H9 (cell line): ENCODE results near the gene AHSP. TPM values are rescaled to one million over a fixed set of nuclear protein-coding genes. Genes with fewer than 3 reads are reported as not detected.
A peak's percentile ranks its signal among the peaks of the same experiment; 100 is the strongest.

Source experiments
- DNase-seq: peaks from one replicate; pipeline ENCODE4 v3.0.0-alpha.2; 2017
- H2AFZ ChIP-seq: one replicate; pipeline ENCODE4 v1.6.1; 2013; ENCODE audit warnings: mild to moderate bottlenecking, low read length, control low read depth, moderate library complexity
- H2AK5ac ChIP-seq: 2 replicates; pipeline ENCODE4 v1.6.1; 2013; ENCODE audit warnings: low read length, control low read depth, mixed read lengths; ENCODE audit not compliant: insufficient read length
- H2BK120ac ChIP-seq: one replicate; pipeline ENCODE4 v1.6.1; 2013; ENCODE audit warnings: low read depth, mild to moderate bottlenecking, low read length, control low read depth, inconsistent platforms; ENCODE audit not compliant: poor library complexity, severe bottlenecking
- H2BK12ac ChIP-seq: 2 replicates; pipeline ENCODE4 v1.6.1; 2013; ENCODE audit warnings: low read length, control low read depth, mixed read lengths, low read depth; ENCODE audit not compliant: insufficient read length
- H2BK15ac ChIP-seq: 2 replicates; pipeline ENCODE4 v1.6.1; 2013; ENCODE audit warnings: low read depth, low read length, control low read depth
- H2BK20ac ChIP-seq: one replicate; pipeline ENCODE4 v1.6.1; 2013; ENCODE audit warnings: low read depth, mild to moderate bottlenecking, low read length, control low read depth, inconsistent platforms; ENCODE audit not compliant: poor library complexity, severe bottlenecking
- H2BK5ac ChIP-seq: 2 replicates; pipeline ENCODE4 v1.6.1; 2013; ENCODE audit warnings: low read length, control low read depth, mixed read lengths; ENCODE audit not compliant: insufficient read length
- H3K14ac ChIP-seq: 2 replicates; pipeline ENCODE4 v1.6.1; 2013; ENCODE audit warnings: low read length, control low read depth; ENCODE audit not compliant: insufficient read depth
- H3K18ac ChIP-seq: 2 replicates; pipeline ENCODE4 v1.6.1; 2013; ENCODE audit warnings: low read depth, mild to moderate bottlenecking, mixed read lengths, low read length, control low read depth; ENCODE audit not compliant: insufficient read length
- H3K23ac ChIP-seq: 2 replicates; pipeline ENCODE4 v1.6.1; 2013; ENCODE audit warnings: low read length, control low read depth, mixed read lengths, low read depth; ENCODE audit not compliant: insufficient read length
- H3K23me2 ChIP-seq: 2 replicates; pipeline ENCODE4 v1.6.1; 2013; ENCODE audit warnings: low read depth, mild to moderate bottlenecking, mixed read lengths, low read length, control low read depth; ENCODE audit not compliant: insufficient read length, poor library complexity, severe bottlenecking
- H3K27ac ChIP-seq: 2 replicates; pipeline ENCODE4 v1.5.1; 2013; ENCODE audit warnings: low read length, control low read depth, mixed read lengths, low read depth; ENCODE audit not compliant: insufficient read length
- H3K27me3 ChIP-seq: 2 replicates; pipeline ENCODE4 v1.6.1; 2013; ENCODE audit warnings: low read length, control low read depth, inconsistent platforms; ENCODE audit not compliant: insufficient read depth
- H3K4ac ChIP-seq: 2 replicates; pipeline ENCODE4 v1.6.1; 2013; ENCODE audit warnings: low read depth, mild to moderate bottlenecking, control low read depth, inconsistent platforms, low read length, moderate library complexity
- H3K4me1 ChIP-seq: 2 replicates; pipeline ENCODE4 v1.6.1; 2013; ENCODE audit warnings: low read length, control low read depth, inconsistent platforms; ENCODE audit not compliant: insufficient read depth
- H3K4me2 ChIP-seq: 2 replicates; pipeline ENCODE4 v1.6.1; 2013; ENCODE audit warnings: low read length, control low read depth, mixed read lengths; ENCODE audit not compliant: insufficient read length, insufficient read depth
- H3K56ac ChIP-seq: 2 replicates; pipeline ENCODE4 v1.6.1; 2013; ENCODE audit warnings: low read depth, mild to moderate bottlenecking, mixed read lengths, low read length, control low read depth; ENCODE audit not compliant: insufficient read length
- H3K79me1 ChIP-seq: 2 replicates; pipeline ENCODE4 v1.6.1; 2013; ENCODE audit warnings: low read depth, mild to moderate bottlenecking, moderate library complexity, low read length, control low read depth, inconsistent platforms; ENCODE audit not compliant: insufficient read depth, poor library complexity, severe bottlenecking
- H3K79me2 ChIP-seq: 2 replicates; pipeline ENCODE4 v1.6.1; 2013; ENCODE audit warnings: low read length, control low read depth, inconsistent platforms; ENCODE audit not compliant: insufficient read depth
- H3K9ac ChIP-seq: 2 replicates; pipeline ENCODE4 v1.6.1; 2013; ENCODE audit warnings: low read length, control low read depth, mixed read lengths; ENCODE audit not compliant: insufficient read length; ENCODE audit errors: extremely low read depth
- H3K9me3 ChIP-seq: one replicate; pipeline ENCODE4 v1.6.1; 2013; ENCODE audit warnings: low read depth, low read length, inconsistent platforms; ENCODE audit not compliant: control insufficient read depth
- H3T11ph ChIP-seq: one replicate; pipeline ENCODE4 v1.6.1; 2013; ENCODE audit warnings: mild to moderate bottlenecking, low read length, control low read depth, inconsistent platforms
- H4K20me1 ChIP-seq: one replicate; pipeline ENCODE4 v1.6.1; 2013; ENCODE audit not compliant: control insufficient read depth, insufficient read length, insufficient read depth
- H4K5ac ChIP-seq: 2 replicates; pipeline ENCODE4 v1.6.1; 2013; ENCODE audit warnings: low read depth, mild to moderate bottlenecking, mixed read lengths, low read length, control low read depth; ENCODE audit not compliant: insufficient read length
- H4K8ac ChIP-seq: replicated peaks from 2 replicates; pipeline ENCODE4 v1.6.1; 2013; ENCODE audit warnings: low read length, control low read depth, mixed read lengths, low read depth; ENCODE audit not compliant: insufficient read length
- H4K91ac ChIP-seq: 2 replicates; pipeline ENCODE4 v1.6.1; 2013; ENCODE audit warnings: low read depth, mild to moderate bottlenecking, moderate library complexity, mixed read lengths, low read length, control low read depth; ENCODE audit not compliant: insufficient read length
- H3K27ac Mint-ChIP-seq, 3 experiments: 2 replicates in 2 of 3; 3 replicates in 1 of 3; pipeline ENCODE4 v1.8.0; 2020 to 2021; ENCODE audit warnings: mixed read lengths in 3 of 3, mild to moderate bottlenecking in 1 of 3, moderate library complexity in 1 of 3
- H3K27me3 Mint-ChIP-seq: 2 replicates; pipeline ENCODE4 v1.8.0; 2021; ENCODE audit warnings: low read depth, mild to moderate bottlenecking, moderate library complexity, mixed read lengths
- H3K36me3 Mint-ChIP-seq, 3 experiments: 2 replicates in 2 of 3; 3 replicates in 1 of 3; pipeline ENCODE4 v1.8.0; 2020 to 2021; ENCODE audit warnings: low read depth in 3 of 3, mixed read lengths in 3 of 3; ENCODE audit not compliant: insufficient read depth in 1 of 3
- H3K4me1 Mint-ChIP-seq, 2 experiments: 2 replicates each; pipeline ENCODE4 v1.8.0; 2020; ENCODE audit warnings: mixed read lengths in 2 of 2
- H3K4me3 Mint-ChIP-seq, 2 experiments: 2 replicates in 1 of 2; 3 replicates in 1 of 2; pipeline ENCODE4 v1.8.0; 2020 to 2021; ENCODE audit warnings: mild to moderate bottlenecking in 2 of 2, mixed read lengths in 2 of 2, moderate library complexity in 1 of 2
- H3K9me3 Mint-ChIP-seq, 2 experiments: 2 replicates in 1 of 2; 3 replicates in 1 of 2; pipeline ENCODE4 v1.8.0; 2020; ENCODE audit warnings: mild to moderate bottlenecking in 2 of 2, mixed read lengths in 2 of 2, moderate library complexity in 1 of 2
- WGBS: extraction: QIAGEN DNeasy Blood & Tissue Kit; methylation state at CpG from one replicate; pipeline ENCODE4 v1.1.7; 2013; ENCODE audit warnings: missing lambda C conversion rate, low lambda C conversion rate, mixed read lengths; ENCODE audit not compliant: insufficient read length; ENCODE audit errors: extremely low coverage; 5-methylcytosine and 5-hydroxymethylcytosine counted together
- total RNA-seq: library from RNA; stranded (reverse); gene quantifications from 2 replicates; pipeline ENCODE4 v1.2.1, GENCODE V29; 2021
- TF ChIP-seq, protein P1 (sequence below): fragments of 200-600 bp; sonication (generic); conservative IDR thresholded peaks from 3 replicates; pipeline ENCODE4 v1.8.0; 2021; ENCODE audit warnings: antibody characterized with exemption, mild to moderate bottlenecking

The AHSP gene
- total RNA-seq, 1 experiment from 2014 or later = not detected

DNA sequence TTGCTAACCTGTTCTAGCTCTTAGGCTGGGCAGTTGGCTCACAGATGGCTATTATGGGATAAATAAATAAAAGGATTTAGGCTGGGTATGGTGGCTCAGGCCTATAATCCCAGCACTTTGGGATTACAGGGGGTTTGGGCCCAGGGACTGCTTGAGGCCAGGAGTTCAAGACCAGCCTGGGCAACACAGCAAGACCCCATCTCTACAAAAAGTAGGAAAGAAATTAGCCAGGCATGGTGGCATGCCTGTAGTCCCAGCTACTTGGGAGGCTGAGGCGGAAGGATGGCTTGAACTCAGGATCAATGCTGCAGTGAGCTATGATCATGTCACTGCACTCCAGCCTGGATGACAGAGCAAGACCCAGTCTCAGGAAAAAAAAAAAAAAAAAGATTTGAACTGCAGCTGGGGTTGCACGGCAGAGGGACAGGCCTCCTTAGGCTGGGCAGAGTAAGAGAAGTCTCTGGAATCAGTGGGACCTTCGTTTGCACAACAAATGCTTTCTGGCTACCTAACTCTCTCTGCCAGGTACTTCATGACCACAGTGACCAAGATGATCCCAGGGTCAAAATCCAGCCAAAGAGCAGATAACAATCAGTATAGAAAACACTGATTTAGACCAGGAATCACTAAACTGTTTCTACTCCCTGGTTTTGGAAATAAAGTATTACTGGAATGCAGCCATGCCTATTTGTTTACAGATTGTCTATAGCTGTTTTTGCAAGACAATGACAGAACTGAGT, 26.3 kb upstream of the AHSP start:
- Histone ChIP-seq H3K23ac (no peak overlapping the region), H2BK15ac (no peak overlapping the region), H2AK5ac (no peak overlapping the region), H4K20me1 (no peaks in the 10 kb centered on the region), H3K14ac (no peak overlapping the region), H3K4me2 (peak overlapping the region; percentile 3), H3K79me2 (no peaks in the 10 kb centered on the region), H3T11ph (no peak overlapping the region), H4K8ac (no peak overlapping the region), H4K5ac (no peak overlapping the region), H3K4me1 (peaks cover 6% of the 10 kb centered on the region; the same call in 1 of the 2 replicates), H3K27ac (no peak overlapping the region), H2BK20ac (no peak overlapping the region), H3K79me1 (no peaks in the 10 kb centered on the region), H3K23me2 (no peaks in the 10 kb centered on the region), H3K4ac (no peak overlapping the region), H3K9ac (no peak overlapping the region), H3K9me3 (no peaks in the 10 kb centered on the region), H4K91ac (no peak overlapping the region), H2BK120ac (no peak overlapping the region), H3K27me3 (no peaks in the 10 kb centered on the region), H2AFZ (no peak overlapping the region), H3K18ac (no peak overlapping the region), H2BK12ac (no peak overlapping the region), H3K56ac (no peak overlapping the region), H2BK5ac (no peak overlapping the region)
- H3K27me3 Mint-ChIP-seq = no peaks in the 10 kb centered on the region
- WGBS = no CpG with 5 or more reads among the region's 3 CpGs
- TF ChIP-seq, protein P1, sequence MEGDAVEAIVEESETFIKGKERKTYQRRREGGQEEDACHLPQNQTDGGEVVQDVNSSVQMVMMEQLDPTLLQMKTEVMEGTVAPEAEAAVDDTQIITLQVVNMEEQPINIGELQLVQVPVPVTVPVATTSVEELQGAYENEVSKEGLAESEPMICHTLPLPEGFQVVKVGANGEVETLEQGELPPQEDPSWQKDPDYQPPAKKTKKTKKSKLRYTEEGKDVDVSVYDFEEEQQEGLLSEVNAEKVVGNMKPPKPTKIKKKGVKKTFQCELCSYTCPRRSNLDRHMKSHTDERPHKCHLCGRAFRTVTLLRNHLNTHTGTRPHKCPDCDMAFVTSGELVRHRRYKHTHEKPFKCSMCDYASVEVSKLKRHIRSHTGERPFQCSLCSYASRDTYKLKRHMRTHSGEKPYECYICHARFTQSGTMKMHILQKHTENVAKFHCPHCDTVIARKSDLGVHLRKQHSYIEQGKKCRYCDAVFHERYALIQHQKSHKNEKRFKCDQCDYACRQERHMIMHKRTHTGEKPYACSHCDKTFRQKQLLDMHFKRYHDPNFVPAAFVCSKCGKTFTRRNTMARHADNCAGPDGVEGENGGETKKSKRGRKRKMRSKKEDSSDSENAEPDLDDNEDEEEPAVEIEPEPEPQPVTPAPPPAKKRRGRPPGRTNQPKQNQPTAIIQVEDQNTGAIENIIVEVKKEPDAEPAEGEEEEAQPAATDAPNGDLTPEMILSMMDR = no peak
- no peaks in the 10 kb centered on the region for H3K9me3 Mint-ChIP-seq
- peaks cover 18% of the 10 kb centered on the region in 2 experiments for H3K4me1 Mint-ChIP-seq
- no peak overlapping the region for H3K4me3 Mint-ChIP-seq
- H3K36me3 Mint-ChIP-seq = peaks cover 3 to 32% (median 24%) of the 10 kb centered on the region in 3 experiments; a peak in 6 of 7 replicates
- DNase-seq = no peak
- H3K27ac Mint-ChIP-seq = peak overlapping the region in 2 of 3 experiments; percentile 67 to 78; a peak in 3 of 7 replicates
